ENCODE results near the gene PDE4D. TPM values are rescaled to one million over a fixed set of nuclear protein-coding genes. Genes with fewer than 3 reads are reported as not detected.

The PDE4D gene
- total and polyA plus RNA-seq, 10 of the 15 experiments (the other 5 are each of a cell fraction or from before 2014, with no cell fraction given): 0.87 to 4.1 (median 2.2) TPM

DNA sequence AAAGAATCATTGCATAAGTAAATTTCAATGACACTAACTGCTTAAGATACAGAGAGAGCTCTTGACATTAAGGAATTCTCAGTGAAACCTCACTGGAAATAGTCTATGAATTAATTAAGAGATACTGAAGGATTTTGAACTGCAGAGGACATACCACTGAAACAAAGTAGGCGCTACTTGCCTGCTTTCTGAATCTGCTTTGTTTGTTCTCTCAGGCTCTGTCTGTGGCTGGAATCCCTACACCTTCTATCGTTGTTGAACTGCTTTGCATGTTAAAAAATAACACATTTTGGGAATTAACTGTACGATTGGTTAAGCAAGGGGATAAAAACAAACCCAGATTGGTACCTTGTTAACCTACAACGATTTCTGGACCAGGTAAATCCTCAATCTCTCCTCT lies 435.2 kb downstream of the PDE4D start:
- no peak for DNase-seq (ENCODE audit: low read depth, low spot score)
- no peak overlapping the region for H2AFZ ChIP-seq (ENCODE audit: control insufficient read depth, low read depth, low read length)
- no peak overlapping the region for H3K4me3 ChIP-seq
- no peaks in the 10 kb centered on the region for H3K36me3 ChIP-seq (ENCODE audit: control insufficient read depth in 2 of 2, insufficient read depth in 2 of 2, low read length in 1 of 2)
- no TSS peak for BruUV-seq (replicated peaks)
- ChIA-PET SMC1A (ENCODE audit: uncharacterized antibody, unreplicated experiment) (interaction anchor here (2.0 kb wide), 1 partner anchor 15 kb away, joined by 7 read pairs; no protein-coding TSS in a partner anchor), POLR2A (no interaction called here), CTCF (interaction anchor here (1.4 kb wide), 1 partner anchor 10 kb away, joined by 5 read pairs; no protein-coding TSS in a partner anchor), RAD21 (ENCODE audit: unreplicated experiment) (no interaction called here)
- no peak for ATAC-seq
- WGBS (ENCODE audit: insufficient coverage, insufficient replicate concordance, low lambda C conversion rate, missing lambda C conversion rate): 8% methylated on average over 4 of the region's 4 CpGs
- TF ChIP-seq CBFB (IDR thresholded peaks at IDR 0.05; ENCODE audit: low read depth) (no peak), BRCA1 (IDR thresholded peaks at IDR 0.05; ENCODE audit: low read depth, low read length) (no peak), ZBED1 (IDR thresholded peaks at IDR 0.05; ENCODE audit: borderline replicate concordance) (no peak), JUND (IDR thresholded peaks at IDR 0.05; ENCODE audit: low read depth, low read length) (no peak), IKZF2 (IDR thresholded peaks at IDR 0.05) (no peak), NR2C1 (IDR thresholded peaks at IDR 0.05) (no peak), PAX5 (IDR thresholded peaks at IDR 0.05; ENCODE audit: borderline replicate concordance, low read depth, low read length) (no peak), POLR2A (IDR thresholded peaks at IDR 0.05; ENCODE audit: low read depth, low read length) (no peak), POU2F2 (IDR thresholded peaks at IDR 0.05; ENCODE audit: borderline replicate concordance, low read depth, low read length) (no peak), ATF7 (IDR thresholded peaks at IDR 0.05; ENCODE audit: low read depth) (no peak), HDGF (IDR thresholded peaks at IDR 0.05) (no peak)
- TF ChIP-seq, protein P1, sequence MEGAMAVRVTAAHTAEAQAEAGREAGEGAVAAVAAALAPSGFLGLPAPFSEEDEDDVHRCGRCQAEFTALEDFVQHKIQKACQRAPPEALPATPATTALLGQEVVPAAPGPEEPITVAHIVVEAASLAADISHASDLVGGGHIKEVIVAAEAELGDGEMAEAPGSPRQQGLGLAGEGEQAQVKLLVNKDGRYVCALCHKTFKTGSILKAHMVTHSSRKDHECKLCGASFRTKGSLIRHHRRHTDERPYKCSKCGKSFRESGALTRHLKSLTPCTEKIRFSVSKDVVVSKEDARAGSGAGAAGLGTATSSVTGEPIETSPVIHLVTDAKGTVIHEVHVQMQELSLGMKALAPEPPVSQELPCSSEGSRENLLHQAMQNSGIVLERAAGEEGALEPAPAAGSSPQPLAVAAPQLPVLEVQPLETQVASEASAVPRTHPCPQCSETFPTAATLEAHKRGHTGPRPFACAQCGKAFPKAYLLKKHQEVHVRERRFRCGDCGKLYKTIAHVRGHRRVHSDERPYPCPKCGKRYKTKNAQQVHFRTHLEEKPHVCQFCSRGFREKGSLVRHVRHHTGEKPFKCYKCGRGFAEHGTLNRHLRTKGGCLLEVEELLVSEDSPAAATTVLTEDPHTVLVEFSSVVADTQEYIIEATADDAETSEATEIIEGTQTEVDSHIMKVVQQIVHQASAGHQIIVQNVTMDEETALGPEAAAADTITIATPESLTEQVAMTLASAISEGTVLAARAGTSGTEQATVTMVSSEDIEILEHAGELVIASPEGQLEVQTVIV (IDR thresholded peaks at IDR 0.05; ENCODE audit: borderline replicate concordance, partially characterized antibody): no peak
- TF ChIP-seq, protein P2, sequence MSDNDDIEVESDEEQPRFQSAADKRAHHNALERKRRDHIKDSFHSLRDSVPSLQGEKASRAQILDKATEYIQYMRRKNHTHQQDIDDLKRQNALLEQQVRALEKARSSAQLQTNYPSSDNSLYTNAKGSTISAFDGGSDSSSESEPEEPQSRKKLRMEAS (IDR thresholded peaks at IDR 0.05; ENCODE audit: low read depth, low read length): no peak
- TF ChIP-seq, protein P3, sequence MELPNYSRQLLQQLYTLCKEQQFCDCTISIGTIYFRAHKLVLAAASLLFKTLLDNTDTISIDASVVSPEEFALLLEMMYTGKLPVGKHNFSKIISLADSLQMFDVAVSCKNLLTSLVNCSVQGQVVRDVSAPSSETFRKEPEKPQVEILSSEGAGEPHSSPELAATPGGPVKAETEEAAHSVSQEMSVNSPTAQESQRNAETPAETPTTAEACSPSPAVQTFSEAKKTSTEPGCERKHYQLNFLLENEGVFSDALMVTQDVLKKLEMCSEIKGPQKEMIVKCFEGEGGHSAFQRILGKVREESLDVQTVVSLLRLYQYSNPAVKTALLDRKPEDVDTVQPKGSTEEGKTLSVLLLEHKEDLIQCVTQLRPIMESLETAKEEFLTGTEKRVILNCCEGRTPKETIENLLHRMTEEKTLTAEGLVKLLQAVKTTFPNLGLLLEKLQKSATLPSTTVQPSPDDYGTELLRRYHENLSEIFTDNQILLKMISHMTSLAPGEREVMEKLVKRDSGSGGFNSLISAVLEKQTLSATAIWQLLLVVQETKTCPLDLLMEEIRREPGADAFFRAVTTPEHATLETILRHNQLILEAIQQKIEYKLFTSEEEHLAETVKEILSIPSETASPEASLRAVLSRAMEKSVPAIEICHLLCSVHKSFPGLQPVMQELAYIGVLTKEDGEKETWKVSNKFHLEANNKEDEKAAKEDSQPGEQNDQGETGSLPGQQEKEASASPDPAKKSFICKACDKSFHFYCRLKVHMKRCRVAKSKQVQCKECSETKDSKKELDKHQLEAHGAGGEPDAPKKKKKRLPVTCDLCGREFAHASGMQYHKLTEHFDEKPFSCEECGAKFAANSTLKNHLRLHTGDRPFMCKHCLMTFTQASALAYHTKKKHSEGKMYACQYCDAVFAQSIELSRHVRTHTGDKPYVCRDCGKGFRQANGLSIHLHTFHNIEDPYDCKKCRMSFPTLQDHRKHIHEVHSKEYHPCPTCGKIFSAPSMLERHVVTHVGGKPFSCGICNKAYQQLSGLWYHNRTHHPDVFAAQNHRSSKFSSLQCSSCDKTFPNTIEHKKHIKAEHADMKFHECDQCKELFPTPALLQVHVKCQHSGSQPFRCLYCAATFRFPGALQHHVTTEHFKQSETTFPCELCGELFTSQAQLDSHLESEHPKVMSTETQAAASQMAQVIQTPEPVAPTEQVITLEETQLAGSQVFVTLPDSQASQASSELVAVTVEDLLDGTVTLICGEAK (IDR thresholded peaks at IDR 0.05; ENCODE audit: borderline replicate concordance): no peak
- TF ChIP-seq, protein P4, sequence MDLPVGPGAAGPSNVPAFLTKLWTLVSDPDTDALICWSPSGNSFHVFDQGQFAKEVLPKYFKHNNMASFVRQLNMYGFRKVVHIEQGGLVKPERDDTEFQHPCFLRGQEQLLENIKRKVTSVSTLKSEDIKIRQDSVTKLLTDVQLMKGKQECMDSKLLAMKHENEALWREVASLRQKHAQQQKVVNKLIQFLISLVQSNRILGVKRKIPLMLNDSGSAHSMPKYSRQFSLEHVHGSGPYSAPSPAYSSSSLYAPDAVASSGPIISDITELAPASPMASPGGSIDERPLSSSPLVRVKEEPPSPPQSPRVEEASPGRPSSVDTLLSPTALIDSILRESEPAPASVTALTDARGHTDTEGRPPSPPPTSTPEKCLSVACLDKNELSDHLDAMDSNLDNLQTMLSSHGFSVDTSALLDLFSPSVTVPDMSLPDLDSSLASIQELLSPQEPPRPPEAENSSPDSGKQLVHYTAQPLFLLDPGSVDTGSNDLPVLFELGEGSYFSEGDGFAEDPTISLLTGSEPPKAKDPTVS (IDR thresholded peaks at IDR 0.05; ENCODE audit: low read depth, low read length): no peak
- TF ChIP-seq, protein P5, sequence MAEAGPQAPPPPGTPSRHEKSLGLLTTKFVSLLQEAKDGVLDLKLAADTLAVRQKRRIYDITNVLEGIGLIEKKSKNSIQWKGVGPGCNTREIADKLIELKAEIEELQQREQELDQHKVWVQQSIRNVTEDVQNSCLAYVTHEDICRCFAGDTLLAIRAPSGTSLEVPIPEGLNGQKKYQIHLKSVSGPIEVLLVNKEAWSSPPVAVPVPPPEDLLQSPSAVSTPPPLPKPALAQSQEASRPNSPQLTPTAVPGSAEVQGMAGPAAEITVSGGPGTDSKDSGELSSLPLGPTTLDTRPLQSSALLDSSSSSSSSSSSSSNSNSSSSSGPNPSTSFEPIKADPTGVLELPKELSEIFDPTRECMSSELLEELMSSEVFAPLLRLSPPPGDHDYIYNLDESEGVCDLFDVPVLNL (IDR thresholded peaks at IDR 0.05; ENCODE audit: low read depth, low read length): no peak
- no peak overlapping the region for H3K9ac ChIP-seq (ENCODE audit: control insufficient read depth, insufficient read depth, low read length)
- in situ Hi-C loops (cut with MboI) (no loop called here), intact Hi-C loops (cut with micrococcal nuclease; ENCODE audit: unreplicated experiment) (no loop called here)
- H3K27ac ChIP-seq (ENCODE audit: control insufficient read depth, insufficient read depth): no peak overlapping the region
- FAIRE-seq: no peak
- H3K9me3 ChIP-seq (replicated peaks; ENCODE audit: control insufficient read depth, insufficient read depth, low read length): no peaks in the 10 kb centered on the region
- no peak overlapping the region for H3K4me2 ChIP-seq (ENCODE audit: control insufficient read depth, insufficient read depth)
- H3K79me2 ChIP-seq (ENCODE audit: control insufficient read depth, insufficient read depth, low read length): no peaks in the 10 kb centered on the region
- no peaks in the 10 kb centered on the region for H4K20me1 ChIP-seq (ENCODE audit: control insufficient read depth, insufficient read depth)
- no peaks in the 10 kb centered on the region for H3K27me3 ChIP-seq (replicated peaks in 1 of 2; ENCODE audit: control insufficient read depth in 2 of 2, insufficient read depth in 2 of 2, low read length in 1 of 2)
- H3K4me1 ChIP-seq (ENCODE audit: control insufficient read depth, insufficient read depth, low read length): no peaks in the 10 kb centered on the region

Data from GM12878 (cell line).